Coronary artery (tissue), 2 donors: ENCODE measurements around the gene FEV.
A peak's percentile ranks its signal among the peaks of the same experiment; 100 is the strongest.

Experiments
- DNase-seq: peaks from one replicate; pipeline ENCODE4 v3.0.0-alpha.2; 2017; ENCODE audit warnings: low spot score
- H3K27ac ChIP-seq, 2 donors: fragments of 200-600 bp; sonication (generic); one replicate each; pipeline ENCODE4 v1.5.1; 2016 to 2019
- H3K4me3 ChIP-seq: fragments of 200-600 bp; sonication (generic); 2 replicates; pipeline ENCODE4 v1.5.1; 2016; ENCODE audit warnings: mild to moderate bottlenecking, moderate library complexity
- CTCF ChIP-seq: fragments of 200-600 bp; sonication (generic); IDR thresholded peaks from one replicate; pipeline ENCODE4 v1.5.1; 2019; ENCODE audit warnings: antibody characterized with exemption

FEV gene

GRCh38 chr2:218998414-218999002 is 13.5 kb upstream of the FEV start:
- DNase-seq: no peak
- TF ChIP-seq CTCF: no peak
- no peak overlapping the region for H3K4me3 ChIP-seq
- no peak overlapping the region for H3K27ac ChIP-seq

GRCh38 chr2:218997731-218998130 is 12.7 kb upstream of the FEV start:
- DNase-seq: no peak
- Histone ChIP-seq H3K4me3 (no peak overlapping the region), H3K27ac (no peak overlapping the region)
- TF ChIP-seq CTCF: no peak

GRCh38 chr2:218996937-218997336 is 12.0 kb upstream of the FEV start:
- TF ChIP-seq CTCF: no peak
- DNase-seq: no peak
- Histone ChIP-seq H3K27ac (no peak overlapping the region), H3K4me3 (no peak overlapping the region)

DNA sequence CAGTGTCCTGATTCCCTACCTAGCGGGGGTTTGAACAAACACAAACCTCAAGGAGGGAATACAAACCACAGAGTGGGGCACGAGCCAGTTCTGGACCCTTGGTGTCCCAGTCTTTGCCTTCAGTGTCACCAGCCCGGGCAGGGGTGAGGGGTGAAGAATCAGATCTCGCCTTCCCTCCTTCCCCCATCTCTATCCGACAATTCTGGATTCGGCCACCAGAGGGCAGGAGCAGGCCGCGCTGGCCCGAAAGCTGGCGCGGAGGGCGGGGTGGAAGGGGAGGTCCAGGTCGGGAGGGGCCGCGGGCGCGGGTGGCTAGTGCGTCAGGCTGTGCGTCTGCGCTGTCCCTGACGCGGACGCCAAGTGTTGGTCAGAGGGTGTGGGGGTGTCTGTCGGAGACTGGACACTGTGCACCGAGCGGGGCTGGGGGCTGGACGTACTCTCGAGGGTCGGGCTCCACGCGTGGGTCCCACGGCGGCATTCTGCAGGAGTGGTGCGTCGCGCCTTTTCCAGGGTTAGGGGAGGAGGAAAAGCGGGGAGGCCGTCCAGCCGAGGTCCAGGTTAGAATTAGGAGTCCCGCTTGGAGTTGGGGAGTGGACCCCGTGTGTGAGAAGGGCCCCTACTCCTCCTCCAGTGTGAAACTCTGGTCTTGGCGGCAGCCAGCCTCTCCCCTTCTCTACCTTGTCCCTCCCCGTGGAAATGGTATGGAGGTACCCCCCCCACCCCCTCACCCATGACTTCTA is 11.2 kb upstream of the FEV start:
- H3K4me3 ChIP-seq: peak overlapping the region; percentile 70
- TF ChIP-seq CTCF: peak; percentile 95

DNA sequence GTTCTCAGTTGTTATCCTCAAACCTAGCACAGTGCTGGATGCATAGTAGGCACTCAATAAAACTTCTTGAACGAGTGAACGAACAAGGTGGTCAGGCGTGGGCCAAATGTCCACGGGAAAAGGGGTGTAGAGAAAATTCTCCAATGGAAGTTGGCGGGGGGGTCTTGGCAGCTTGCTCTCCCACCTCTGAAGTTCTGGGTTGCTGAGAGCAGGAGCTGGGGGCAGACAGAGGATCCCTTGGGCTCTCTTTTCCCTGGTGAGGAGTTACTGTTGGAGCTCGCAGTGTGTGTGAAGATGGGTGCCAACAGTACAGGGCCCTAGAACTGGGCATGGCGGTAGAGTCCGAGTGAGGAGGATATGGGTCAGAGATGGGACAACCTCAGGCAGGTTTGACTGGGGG is 10.6 kb upstream of the FEV start:
- no peak overlapping the region for H3K27ac ChIP-seq
- TF ChIP-seq CTCF: no peak

More for the DNA sequence above, 11.2 kb upstream of the FEV start:
- peak; percentile 87 for DNase-seq
- no peak overlapping the region for H3K27ac ChIP-seq

DNA sequence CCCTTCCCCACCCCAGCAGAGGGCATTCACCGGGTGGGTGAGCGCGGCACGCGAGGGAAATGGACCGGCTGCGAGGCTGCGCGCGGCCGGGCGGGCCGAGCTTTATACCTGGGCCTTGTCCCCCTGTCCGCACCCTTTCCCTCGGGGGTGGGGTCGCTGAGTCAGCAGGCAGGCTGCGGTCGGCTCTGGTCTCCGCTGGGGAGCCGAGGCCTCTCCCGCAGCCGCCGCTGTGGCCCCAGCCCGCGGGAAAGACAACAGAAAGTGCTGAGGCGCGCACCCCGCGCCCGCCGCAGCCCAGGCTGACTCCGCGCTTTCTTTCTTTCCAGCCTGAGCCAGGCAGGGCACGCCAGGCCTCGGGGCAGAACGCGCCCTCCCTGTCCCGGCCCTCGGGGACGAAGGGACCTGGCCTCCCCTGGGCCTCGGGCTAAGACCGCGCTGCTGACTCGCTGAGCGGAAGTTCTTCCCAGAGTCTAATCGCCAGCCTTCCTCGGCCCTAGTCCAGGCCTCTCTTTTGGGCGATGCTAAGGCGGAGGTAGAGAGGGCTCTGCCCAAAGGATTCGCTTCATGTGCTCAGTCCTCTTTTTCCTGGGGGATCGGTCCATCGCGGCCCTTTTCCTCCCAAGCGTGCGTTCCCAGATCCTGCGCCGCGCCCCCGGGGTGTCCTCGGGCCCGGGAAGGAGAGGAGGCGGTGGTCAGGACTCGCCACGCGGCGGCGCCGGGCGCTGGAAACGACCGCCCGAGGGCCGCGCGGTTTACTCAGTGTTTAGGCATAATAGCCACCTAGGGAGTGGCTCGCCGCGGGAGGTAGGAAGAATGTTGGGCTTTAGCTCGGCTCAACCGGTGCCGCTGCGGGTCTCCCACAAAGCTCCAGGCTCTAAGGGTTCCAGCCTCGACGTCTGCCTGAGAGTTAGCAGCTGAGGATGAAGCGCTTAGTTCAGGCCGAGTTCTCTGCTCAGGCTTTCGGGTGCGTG is 8.6 kb upstream of the FEV start, which contains the start of gene CRYBA2:
CRYBA2 (minus strand) TSS at position 78 of the 971 bp plus-strand sequence. CDS start 246 bp downstream, outside the sequence.
- no peak within 1 kb of the TSS for H3K27ac ChIP-seq
- peak within 1 kb of the TSS; percentile 68 for H3K4me3 ChIP-seq
- no peak for DNase-seq
- TF ChIP-seq CTCF: no peak

More for the DNA sequence above, 10.6 kb upstream of the FEV start:
- DNase-seq: no peak
- peak overlapping the region; percentile 70 for H3K4me3 ChIP-seq
